ENCODE measurements around the gene OCIAD1.
"Not testable (repeated sequence)": the region's sequence is repeated elsewhere in the genome, so short reads cannot be mapped to it uniquely, and the experiment has no call there.

OCIAD1 gene

GRCh38 chr4:48816971-48817370, 13.9 kb upstream of the OCIAD1 start:
- DNase-seq (ENCODE audit: low read depth), result no peak

GRCh38 chr4:48821431-48821830, 9.5 kb upstream of the OCIAD1 start:
- DNase-seq (ENCODE audit: low read depth), result not testable (repeated sequence)

- no peak for DNase-seq (ENCODE audit: low read depth)
These were observed 3.3 kb upstream of the OCIAD1 start for GRCh38 chr4:48827622-48828021.

GRCh38 chr4:48831532-48832030, 693 bp downstream of the OCIAD1 start:
- DNase-seq (ENCODE audit: low read depth), result no peak

GRCh38 chr4:48832571-48832970, 1.7 kb downstream of the OCIAD1 start:
- DNase-seq (ENCODE audit: low read depth), result no peak

- DNase-seq (ENCODE audit: low read depth), result no peak
These were observed 5.8 kb downstream of the OCIAD1 start for GRCh38 chr4:48836658-48837057.

- no peak for DNase-seq (ENCODE audit: low read depth)
These were observed 10.3 kb downstream of the OCIAD1 start for GRCh38 chr4:48841045-48841827.

GRCh38 chr4:48844843-48845242, 14.0 kb downstream of the OCIAD1 start:
- no peak for DNase-seq (ENCODE audit: low read depth)

GRCh38 chr4:48848799-48849198, 17.9 kb downstream of the OCIAD1 start:
- DNase-seq (ENCODE audit: low read depth), result not testable (repeated sequence)

GRCh38 chr4:48851651-48852050, 20.8 kb downstream of the OCIAD1 start:
- DNase-seq (ENCODE audit: low read depth), result no peak

GRCh38 chr4:48853604-48854394, 22.9 kb downstream of the OCIAD1 start:
- peak; percentile 52 for DNase-seq (ENCODE audit: low read depth)

GRCh38 chr4:48854395-48854683, 23.5 kb downstream of the OCIAD1 start:
- DNase-seq (ENCODE audit: low read depth), result no peak

GRCh38 chr4:48854982-48855381, 24.1 kb downstream of the OCIAD1 start:
- no peak for DNase-seq (ENCODE audit: low read depth)

GRCh38 chr4:48858130-48858529, 27.2 kb downstream of the OCIAD1 start:
- DNase-seq (ENCODE audit: low read depth), result no peak

GRCh38 chr4:48862038-48862437, 31.1 kb downstream of the OCIAD1 start:
- DNase-seq (ENCODE audit: low read depth), result no peak

- no peak for DNase-seq (ENCODE audit: low read depth)
These were observed 31.8 kb downstream of the OCIAD1 start for GRCh38 chr4:48862661-48863060.

GRCh38 chr4:48863728-48864127, 32.8 kb downstream of the OCIAD1 start:
- no peak for DNase-seq (ENCODE audit: low read depth)

GRCh38 chr4:48864696-48865095, 33.8 kb downstream of the OCIAD1 start:
- DNase-seq (ENCODE audit: low read depth), result not testable (repeated sequence)

GRCh38 chr4:48877827-48878535, 47.1 kb downstream of the OCIAD1 start:
- no peak for DNase-seq (ENCODE audit: low read depth)

GRCh38 chr4:48879561-48880442, 48.9 kb downstream of the OCIAD1 start:
- DNase-seq (ENCODE audit: low read depth), result no peak

- DNase-seq (ENCODE audit: low read depth), result not testable (repeated sequence)
These were observed 50.8 kb downstream of the OCIAD1 start for GRCh38 chr4:48881646-48882045.

- DNase-seq (ENCODE audit: low read depth), result not testable (repeated sequence)
These were observed 58.9 kb downstream of the OCIAD1 start for GRCh38 chr4:48889750-48890149.
